ENCODE data around the gene ADAM12.

Gene ADAM12

DNA sequence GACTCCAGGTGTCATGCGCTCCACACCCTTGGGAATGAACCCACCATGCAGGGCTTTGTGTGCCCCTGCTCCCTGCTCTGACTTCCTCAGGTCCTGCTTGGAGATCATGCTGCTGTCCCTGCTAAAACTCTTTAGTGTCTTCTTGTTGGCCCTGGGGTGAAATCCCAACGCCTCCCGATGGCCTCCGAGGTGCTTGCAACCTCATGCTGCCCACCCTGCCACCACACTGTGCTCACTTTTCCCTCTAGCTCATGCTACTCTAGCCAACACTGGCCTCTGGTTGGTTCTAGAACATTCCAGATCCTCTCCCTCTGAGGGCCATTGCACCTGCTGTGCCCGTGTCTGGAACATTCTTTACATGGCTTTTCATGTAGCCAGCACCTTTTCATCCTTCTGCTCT is 227.7 kb downstream of the ADAM12 start:
- Histone ChIP-seq H3K36me3 (ENCODE audit: insufficient read depth, low read length) (no peaks in the 10 kb centered on the region), H3K9me3 (ENCODE audit: low read depth, low read length) (no peaks in the 10 kb centered on the region), H3K27ac (no peak overlapping the region), H3K9ac (ENCODE audit: insufficient read length) (no peak overlapping the region), H3K4me3 (no peak overlapping the region)
- no peak for TF ChIP-seq FOXP2 (optimal IDR thresholded peaks at IDR 0.05; ENCODE audit: control extremely low read depth, extremely low read length, insufficient read depth)
- TF ChIP-seq POLR2AphosphoS5 (IDR thresholded peaks at IDR 0.05; ENCODE audit: borderline replicate concordance, low read depth, low read length), result no peak
- TF ChIP-seq EZH2 (IDR thresholded peaks at IDR 0.05), result no peak
- no peak for DNase-seq (ENCODE audit: low read depth, low spot score)

DNA sequence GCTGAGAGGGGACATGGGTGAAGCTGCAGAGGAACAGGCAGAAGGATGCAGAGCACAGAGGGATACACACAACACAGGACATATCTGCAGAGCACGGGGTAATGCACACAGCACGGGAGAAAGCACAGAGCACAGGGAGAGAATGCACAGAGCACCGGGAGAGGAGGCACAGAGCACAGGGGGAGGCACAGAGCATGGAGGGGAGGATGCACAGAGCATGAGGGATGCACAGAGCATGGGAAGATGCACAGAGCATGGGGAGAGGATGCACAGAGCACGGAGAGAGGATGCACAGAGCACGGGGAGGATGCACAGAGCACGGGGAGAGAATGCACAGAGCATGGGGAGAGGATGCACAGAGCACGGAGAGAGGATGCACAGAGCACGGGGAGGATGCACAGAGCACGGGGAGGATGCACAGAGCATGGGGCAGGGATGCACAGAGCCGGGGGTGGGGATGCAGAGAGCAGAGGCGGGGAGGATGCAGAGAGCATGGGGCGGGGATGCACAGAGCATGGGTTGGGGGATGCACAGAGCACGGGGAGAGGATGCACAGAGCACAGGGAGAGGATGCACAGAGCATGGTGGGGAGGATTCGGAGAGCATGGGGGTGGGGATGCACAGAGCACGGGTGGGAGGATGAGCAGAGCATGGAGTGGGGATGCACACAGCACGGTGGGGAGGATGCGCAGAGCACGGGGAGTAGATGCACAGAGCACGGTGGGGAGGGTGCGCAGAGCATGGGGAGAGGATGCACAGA is 230.0 kb downstream of the ADAM12 start:
- H3K9ac ChIP-seq (ENCODE audit: insufficient read length), result no peak overlapping the region
- no peak overlapping the region for H3K27ac ChIP-seq
- DNase-seq (ENCODE audit: low read depth, low spot score), result no peak
- no peak for TF ChIP-seq EZH2 (IDR thresholded peaks at IDR 0.05)
- TF ChIP-seq FOXP2 (optimal IDR thresholded peaks at IDR 0.05; ENCODE audit: control extremely low read depth, extremely low read length, insufficient read depth), result no peak
- no peak for TF ChIP-seq POLR2AphosphoS5 (IDR thresholded peaks at IDR 0.05; ENCODE audit: borderline replicate concordance, low read depth, low read length)
- H3K4me3 ChIP-seq, result no peak overlapping the region
- no peaks in the 10 kb centered on the region for H3K9me3 ChIP-seq (ENCODE audit: low read depth, low read length)
- H3K36me3 ChIP-seq (ENCODE audit: insufficient read depth, low read length), result no peaks in the 10 kb centered on the region

DNA sequence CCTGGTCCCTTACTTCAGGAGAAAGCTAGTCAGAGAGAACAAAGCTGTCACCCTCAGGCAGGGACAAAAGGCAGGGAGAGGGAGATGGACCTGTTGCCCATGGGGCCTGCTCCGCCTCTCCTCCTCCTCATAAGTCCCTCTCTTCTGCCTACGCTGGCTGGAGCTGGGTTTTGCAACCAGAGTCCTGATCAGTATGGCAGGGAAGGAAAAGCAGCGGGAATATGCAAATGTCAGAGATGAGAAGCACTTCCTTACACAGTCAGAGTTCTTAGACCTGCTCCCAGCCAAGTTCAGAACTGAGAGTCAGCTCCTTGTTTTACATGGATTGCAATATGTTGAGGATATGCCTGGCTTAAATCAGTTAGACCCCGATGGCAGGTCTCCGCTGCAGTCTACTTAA is 231.1 kb downstream of the ADAM12 start:
- TF ChIP-seq POLR2AphosphoS5 (IDR thresholded peaks at IDR 0.05; ENCODE audit: borderline replicate concordance, low read depth, low read length) (no peak), EZH2 (IDR thresholded peaks at IDR 0.05) (no peak), FOXP2 (optimal IDR thresholded peaks at IDR 0.05; ENCODE audit: control extremely low read depth, extremely low read length, insufficient read depth) (no peak)
- H3K9ac ChIP-seq (ENCODE audit: insufficient read length), result no peak overlapping the region
- H3K27ac ChIP-seq, result no peak overlapping the region
- no peak for DNase-seq (ENCODE audit: low read depth, low spot score)
- H3K9me3 ChIP-seq (ENCODE audit: low read depth, low read length), result no peaks in the 10 kb centered on the region
- H3K4me3 ChIP-seq, result no peak overlapping the region
- no peaks in the 10 kb centered on the region for H3K36me3 ChIP-seq (ENCODE audit: insufficient read depth, low read length)

DNA sequence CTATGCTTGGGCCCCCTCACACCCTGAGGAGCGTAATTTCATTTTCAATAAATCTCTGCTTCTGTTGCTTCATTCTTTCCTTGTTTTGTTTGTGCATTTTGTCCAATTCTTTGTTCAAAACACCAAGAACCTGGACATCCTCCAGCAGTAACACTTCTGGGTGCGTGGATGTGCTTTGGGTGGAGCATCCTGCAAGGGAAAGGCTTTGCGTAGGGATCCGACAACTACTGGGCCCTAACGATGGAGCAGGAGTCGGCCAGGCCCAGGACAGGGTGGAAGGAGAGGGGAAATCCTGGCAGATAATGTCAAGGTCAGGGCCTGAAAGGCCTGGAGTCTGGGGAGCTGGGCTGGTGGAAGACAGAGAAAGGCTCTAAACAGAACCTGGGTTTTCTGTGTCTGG is 231.8 kb downstream of the ADAM12 start:
- DNase-seq (ENCODE audit: low read depth, low spot score), result no peak
- Histone ChIP-seq H3K9ac (ENCODE audit: insufficient read length) (no peak overlapping the region), H3K36me3 (ENCODE audit: insufficient read depth, low read length) (no peaks in the 10 kb centered on the region), H3K9me3 (ENCODE audit: low read depth, low read length) (no peaks in the 10 kb centered on the region), H3K27ac (no peak overlapping the region), H3K4me3 (peak overlapping the region; percentile 55)
- TF ChIP-seq EZH2 (IDR thresholded peaks at IDR 0.05) (no peak), POLR2AphosphoS5 (IDR thresholded peaks at IDR 0.05; ENCODE audit: borderline replicate concordance, low read depth, low read length) (no peak), FOXP2 (optimal IDR thresholded peaks at IDR 0.05; ENCODE audit: control extremely low read depth, extremely low read length, insufficient read depth) (no peak)

DNA sequence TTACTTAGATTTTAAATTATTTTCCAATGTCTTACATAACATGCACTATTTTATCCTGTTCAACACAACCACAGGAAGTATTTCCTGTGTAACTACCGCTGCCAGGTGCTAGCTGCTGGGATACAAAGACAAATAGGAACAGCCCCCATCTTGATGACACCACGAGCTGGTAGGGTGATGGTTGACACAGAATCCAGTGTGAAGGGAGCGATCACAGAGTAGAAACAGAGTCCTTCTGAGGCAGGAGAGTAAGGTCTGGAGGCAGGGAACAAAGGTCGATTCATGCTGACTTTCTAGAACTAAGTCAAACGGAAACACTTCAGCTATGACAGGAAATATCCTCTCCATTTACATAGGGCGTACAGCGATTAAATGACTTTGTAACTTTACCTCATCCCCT is 232.3 kb downstream of the ADAM12 start:
- no peak overlapping the region for H3K9ac ChIP-seq (ENCODE audit: insufficient read length)
- no peak for DNase-seq (ENCODE audit: low read depth, low spot score)
- TF ChIP-seq EZH2 (IDR thresholded peaks at IDR 0.05) (no peak), FOXP2 (optimal IDR thresholded peaks at IDR 0.05; ENCODE audit: control extremely low read depth, extremely low read length, insufficient read depth) (no peak), POLR2AphosphoS5 (IDR thresholded peaks at IDR 0.05; ENCODE audit: borderline replicate concordance, low read depth, low read length) (no peak)
- no peak overlapping the region for H3K27ac ChIP-seq
- peak overlapping the region; percentile 55 for H3K4me3 ChIP-seq
- no peaks in the 10 kb centered on the region for H3K36me3 ChIP-seq (ENCODE audit: insufficient read depth, low read length)
- H3K9me3 ChIP-seq (ENCODE audit: low read depth, low read length), result no peaks in the 10 kb centered on the region

DNA sequence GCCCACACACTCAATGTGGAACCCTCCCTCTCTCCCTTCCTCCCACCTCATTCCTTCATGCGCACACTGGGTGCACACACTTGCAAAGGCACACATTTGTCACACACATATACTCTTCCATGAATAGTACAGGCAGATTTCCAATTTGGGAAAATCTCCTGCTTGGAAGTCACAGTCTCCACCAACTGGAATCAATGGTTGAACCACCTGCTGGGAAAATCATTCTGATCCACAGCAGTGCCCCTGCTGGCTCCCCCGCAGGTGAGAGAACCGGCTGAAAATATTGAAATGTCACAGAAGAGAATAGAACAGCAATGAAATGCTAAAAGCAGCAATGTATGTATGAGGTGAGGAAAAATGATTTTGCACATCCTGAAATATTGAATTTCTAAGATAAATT is 232.7 kb downstream of the ADAM12 start:
- Histone ChIP-seq H3K36me3 (ENCODE audit: insufficient read depth, low read length) (no peaks in the 10 kb centered on the region), H3K9me3 (ENCODE audit: low read depth, low read length) (no peaks in the 10 kb centered on the region), H3K4me3 (no peak overlapping the region), H3K27ac (no peak overlapping the region), H3K9ac (ENCODE audit: insufficient read length) (no peak overlapping the region)
- no peak for DNase-seq (ENCODE audit: low read depth, low spot score)
- no peak for TF ChIP-seq FOXP2 (optimal IDR thresholded peaks at IDR 0.05; ENCODE audit: control extremely low read depth, extremely low read length, insufficient read depth)
- no peak for TF ChIP-seq EZH2 (IDR thresholded peaks at IDR 0.05)
- no peak for TF ChIP-seq POLR2AphosphoS5 (IDR thresholded peaks at IDR 0.05; ENCODE audit: borderline replicate concordance, low read depth, low read length)

DNA sequence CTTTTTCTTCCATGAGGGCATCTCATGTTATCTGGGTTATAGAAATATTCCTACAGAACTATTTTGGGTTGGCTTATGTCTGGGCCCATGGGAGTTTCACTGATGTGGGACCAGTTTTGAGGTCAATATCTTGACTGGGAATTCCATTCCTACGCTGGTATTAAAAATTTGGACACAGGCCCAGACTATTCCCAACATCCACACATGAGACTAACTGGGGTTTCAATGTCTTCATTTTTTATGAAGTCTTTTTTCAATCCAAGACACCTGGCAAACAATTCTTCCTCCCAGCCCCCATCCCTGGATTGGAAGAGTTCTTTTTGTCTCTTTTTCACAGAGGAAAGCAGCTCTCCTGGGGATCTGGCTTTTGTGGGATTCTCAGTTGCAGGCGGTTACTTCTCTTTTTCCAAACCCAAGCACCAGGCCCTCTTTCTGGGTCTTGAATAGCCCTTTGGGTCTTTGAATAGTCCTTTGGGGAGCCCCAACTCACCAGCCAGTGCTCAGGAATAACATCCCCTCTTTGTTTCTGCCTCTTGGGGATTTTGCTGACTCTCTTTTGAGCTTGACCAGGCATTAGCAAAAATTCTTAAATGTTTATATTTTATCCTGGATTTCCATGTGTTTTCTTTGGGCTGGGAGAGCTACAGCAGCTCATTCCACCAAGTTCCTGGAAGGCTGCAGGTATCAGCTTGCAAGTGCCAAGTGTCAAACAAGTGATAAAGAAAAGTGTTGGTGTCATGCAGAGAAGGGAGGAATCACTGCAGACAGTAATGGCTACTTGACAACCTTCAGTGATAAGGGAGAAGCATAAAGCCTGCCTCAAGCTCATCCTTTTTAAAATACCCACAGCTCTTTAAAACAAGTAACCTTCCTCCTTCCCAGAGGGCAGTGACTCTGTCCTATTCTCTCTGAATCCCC is 234.3 kb downstream of the ADAM12 start:
- no peak for DNase-seq (ENCODE audit: low read depth, low spot score)
- no peaks in the 10 kb centered on the region for H3K9me3 ChIP-seq (ENCODE audit: low read depth, low read length)
- no peak overlapping the region for H3K27ac ChIP-seq
- no peak overlapping the region for H3K9ac ChIP-seq (ENCODE audit: insufficient read length)
- H3K36me3 ChIP-seq (ENCODE audit: insufficient read depth, low read length), result no peaks in the 10 kb centered on the region
- TF ChIP-seq FOXP2 (optimal IDR thresholded peaks at IDR 0.05; ENCODE audit: control extremely low read depth, extremely low read length, insufficient read depth) (no peak), EZH2 (IDR thresholded peaks at IDR 0.05) (no peak)
- no peak overlapping the region for H3K4me3 ChIP-seq

DNA sequence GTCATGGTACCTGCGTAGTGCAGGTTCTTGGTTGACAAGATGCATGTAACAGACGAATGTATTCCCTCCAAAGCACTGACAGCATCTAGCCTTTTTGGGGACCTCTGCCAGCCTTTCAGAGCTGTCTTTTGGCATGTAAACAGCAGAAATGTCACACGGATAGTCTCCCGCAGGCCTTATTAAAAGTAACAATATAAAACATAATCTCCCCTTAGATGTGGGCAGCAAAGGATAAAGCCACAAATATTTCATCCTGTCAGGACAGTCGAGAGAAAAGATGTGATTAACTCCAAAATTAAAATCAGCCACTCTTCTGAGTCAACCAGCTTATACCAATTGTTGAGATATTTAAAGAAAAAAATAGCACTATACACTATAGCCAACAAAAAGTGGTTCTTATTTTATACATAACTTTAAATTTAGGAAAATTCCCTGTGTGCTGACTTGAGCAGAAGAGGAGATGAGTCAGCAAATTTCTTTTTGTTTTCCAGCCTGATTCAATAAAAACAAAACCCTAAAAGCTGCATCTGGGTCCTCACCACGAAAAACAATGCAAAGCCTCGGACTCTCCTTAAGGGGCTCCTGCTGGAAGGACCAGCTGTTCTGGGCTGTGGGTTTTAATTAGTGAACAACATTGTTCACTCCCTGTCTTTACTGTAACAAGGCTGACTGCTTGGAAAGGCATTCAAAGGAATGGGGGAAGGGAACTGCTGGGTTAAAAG is 240.2 kb downstream of the ADAM12 start:
- Histone ChIP-seq H3K27ac (peak overlapping the region; percentile 54), H3K9ac (ENCODE audit: insufficient read length) (no peak overlapping the region), H3K36me3 (ENCODE audit: insufficient read depth, low read length) (no peaks in the 10 kb centered on the region), H3K4me3 (no peak overlapping the region), H3K9me3 (ENCODE audit: low read depth, low read length) (no peaks in the 10 kb centered on the region)
- TF ChIP-seq EZH2 (IDR thresholded peaks at IDR 0.05) (no peak), FOXP2 (optimal IDR thresholded peaks at IDR 0.05; ENCODE audit: control extremely low read depth, extremely low read length, insufficient read depth) (no peak), POLR2AphosphoS5 (IDR thresholded peaks at IDR 0.05; ENCODE audit: borderline replicate concordance, low read depth, low read length) (no peak)
- no peak for DNase-seq (ENCODE audit: low read depth, low spot score)

All from SK-N-MC (cell line).